NCI-H128 (cell line): ENCODE results near the gene COL21A1.

Source experiments
- DNase-seq: peaks from one replicate; lab custom pipeline; 2025; ENCODE audit not compliant: unreplicated experiment; lab: John Stamatoyannopoulos, UW

COL21A1 gene

DNA sequence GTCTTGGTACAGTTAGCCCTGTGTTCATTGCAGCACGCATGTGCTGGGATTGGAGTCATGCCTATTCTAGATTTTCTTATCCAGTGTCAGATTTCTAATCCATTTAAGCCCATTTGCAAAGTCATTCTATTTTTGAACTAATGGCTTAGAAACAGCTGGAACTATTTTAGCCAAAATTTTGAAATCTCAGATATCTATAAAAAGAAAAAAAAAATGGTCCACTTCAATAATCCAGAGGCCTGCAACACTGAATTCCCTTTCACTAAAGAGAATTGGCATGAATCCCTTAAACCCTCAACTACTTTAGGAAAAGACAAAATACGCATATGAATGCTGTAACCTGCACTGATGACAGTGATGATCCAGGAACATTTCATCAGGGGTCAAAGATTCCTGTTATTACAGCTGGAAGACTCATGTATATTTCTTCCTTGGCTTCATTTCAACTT lies 1.5 kb downstream of the COL21A1 start:
- DNase-seq = no peak

DNA sequence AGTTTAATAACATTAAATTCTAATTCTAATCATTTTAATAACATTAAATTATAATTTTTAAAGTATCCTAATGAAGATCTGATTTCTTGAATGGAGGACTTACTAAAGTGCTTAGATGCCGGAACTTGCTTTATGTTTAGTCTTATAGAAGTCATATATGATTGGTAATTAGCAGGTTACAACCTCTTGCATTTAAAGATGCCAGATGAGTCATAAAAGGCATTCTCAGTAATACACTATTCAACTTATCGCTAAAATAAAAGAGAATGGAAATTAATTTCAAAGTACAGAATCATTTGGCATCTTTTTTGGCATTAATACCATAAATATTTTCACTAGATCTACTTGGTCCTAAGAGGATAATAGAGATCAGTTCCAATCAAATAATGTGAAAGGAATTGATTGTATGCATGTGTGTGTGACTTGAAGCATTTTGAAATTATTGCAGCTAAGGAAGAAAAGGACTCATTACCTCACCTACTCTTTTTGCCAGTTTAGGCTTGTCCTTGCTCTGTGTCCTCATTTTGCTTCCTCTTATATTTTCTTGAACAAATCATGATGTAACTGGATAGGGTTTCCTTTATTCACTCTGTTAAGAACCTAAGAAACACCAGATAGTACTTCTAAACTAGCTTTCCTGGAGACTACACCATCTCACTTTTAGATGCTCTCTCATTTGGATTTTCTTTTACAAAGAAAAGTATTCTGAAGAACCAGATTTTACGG lies 2.7 kb downstream of the COL21A1 start:
- no peak for DNase-seq

DNA sequence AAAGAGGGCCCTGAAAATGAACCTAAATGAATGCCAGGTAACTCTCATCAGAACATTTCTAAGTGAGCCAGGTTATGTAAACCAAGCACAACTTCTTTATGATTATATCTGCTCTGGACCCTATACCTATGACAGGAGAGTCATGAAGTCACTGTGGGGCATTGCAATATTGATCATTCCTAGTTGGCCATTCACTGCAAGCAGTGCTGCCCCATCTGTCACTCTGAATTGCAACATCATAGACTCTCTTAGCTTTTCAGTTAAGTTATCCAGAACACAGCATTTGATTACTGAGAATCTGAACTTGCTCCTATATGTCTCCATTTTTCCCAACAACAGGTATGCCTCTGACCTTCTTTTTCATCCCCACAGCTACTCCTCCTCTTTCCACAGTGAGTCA lies 3.3 kb downstream of the COL21A1 start:
- no peak for DNase-seq

DNA sequence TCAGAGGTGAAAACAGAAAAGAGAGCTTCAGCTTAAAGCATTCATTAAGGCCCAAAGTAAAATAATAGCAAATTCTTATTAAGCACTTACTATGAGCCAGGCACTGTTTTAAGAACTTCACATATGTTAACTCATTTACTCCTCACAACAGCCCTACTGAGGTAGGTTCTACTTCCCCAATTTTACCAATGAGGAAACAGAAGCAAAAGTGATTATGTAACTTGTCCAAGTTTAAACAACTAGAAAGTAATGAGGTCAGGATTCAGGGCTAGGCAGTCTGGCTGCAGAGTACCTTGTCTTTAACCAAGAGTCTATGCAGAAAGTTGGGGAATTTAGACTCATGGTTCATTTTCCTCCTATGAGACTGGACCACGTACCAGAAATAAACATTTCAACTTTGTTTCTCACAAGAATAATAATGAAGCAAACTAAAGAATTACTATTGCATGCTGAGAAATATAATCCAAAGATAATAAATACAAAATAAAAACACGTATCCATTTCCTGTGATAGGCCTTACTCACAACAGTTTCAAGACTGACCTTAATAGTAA lies 3.8 kb downstream of the COL21A1 start:
- no peak for DNase-seq

DNA sequence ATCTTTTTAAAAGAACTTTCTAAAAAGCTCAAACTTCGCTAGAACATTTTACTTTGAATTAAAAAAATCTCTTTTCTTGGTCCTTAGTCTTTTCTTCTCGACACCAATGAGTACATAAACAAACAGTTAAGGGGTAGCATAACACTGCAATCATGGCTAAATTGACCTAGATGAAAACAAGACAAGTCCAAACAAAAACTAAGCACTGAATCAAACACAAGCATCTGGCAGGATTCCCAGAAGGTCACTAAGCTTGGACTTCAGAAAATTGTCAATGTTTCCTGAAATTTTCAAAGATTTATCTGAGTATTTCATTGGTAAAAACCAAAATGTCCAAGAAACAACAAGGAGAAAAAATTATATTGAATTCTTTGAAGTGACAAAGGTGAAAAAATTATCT lies 5.0 kb downstream of the COL21A1 start:
- no peak for DNase-seq

DNA sequence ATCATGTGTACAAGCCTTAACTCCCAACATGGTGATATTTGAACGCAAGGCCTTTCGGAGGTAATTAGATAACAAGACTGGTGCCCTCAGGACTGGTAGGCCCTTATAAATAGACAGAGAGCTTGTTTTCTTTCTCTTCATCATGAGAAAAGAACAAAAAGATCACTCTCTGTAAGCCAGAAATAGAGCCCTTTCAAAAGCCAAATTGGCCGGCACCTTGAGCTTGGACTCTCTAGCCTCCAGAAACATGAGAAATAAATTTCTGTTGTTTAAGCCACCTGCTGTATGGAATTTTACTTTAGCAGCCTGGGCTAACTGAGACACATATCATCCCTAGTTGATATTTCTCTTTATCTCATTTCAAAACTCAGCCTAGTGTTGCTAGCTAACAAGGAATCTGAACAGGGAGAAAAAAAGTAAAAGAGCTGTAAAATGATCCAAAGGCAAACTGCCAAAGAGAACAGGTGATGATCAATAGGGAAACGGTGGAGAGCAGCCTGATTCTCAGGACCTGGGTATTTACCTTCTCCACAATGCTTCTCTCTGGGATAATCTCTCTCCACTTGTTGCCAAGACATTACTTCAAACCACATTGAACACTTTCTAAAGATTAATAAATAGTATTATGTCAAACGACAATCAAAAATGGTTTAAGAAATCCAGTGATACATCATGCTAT lies 6.1 kb downstream of the COL21A1 start:
- DNase-seq = no peak

DNA sequence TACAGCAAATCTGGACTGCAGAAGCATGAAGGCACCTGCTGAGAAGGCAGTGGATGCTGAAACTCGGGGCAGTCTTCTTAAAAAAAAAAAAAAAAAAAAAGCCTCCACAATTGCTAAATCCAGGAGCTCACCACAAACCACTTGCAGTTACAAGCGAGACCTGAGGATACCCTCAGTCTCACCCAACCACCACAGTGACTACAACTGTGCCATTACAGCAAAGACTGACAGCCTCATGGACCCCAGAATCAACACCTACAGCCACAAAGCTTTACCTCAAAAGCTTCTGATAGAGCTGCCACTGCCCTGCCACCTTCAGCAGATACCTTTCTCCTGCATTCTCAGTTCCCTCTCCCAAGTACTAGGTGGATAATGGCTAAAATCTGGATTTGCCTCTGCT lies 9.0 kb downstream of the COL21A1 start:
- DNase-seq = no peak

DNA sequence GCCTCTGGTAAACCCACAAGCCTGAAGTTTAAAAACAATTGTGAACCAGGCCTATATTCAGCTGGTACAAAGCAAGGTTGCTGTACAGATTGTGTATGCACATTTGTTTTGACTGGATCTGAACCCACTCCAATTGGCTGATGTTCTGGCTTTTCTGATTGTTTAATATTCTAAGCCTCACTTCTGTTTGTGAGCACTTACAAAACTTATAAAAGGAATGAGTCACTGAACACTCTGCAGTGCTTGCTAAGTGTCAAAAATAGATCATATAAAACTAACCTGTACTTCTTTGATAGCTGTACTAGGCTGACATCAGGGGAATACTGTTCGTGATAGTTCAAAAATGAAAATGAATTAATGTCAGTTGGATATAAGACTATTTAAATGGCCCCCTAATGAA lies 12.1 kb downstream of the COL21A1 start:
- DNase-seq = no peak

DNA sequence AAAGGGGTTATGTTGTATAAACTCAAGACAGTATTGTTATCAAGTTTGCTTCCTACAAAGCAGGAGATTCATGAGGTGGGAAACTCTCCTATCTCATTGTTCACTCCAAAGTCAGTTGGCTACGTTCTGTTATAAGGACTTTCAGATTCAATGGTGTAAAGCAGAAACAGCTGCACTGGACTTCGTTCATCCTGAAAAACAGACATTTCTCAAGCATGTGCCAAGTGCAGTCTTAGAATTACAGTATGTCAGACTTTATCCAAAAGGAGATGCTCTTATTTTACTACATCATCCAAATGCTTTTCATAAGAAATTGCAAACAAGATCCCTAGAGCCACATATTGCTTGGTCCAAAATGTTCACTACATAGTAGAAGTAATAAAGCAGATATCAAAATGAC lies 14.9 kb downstream of the COL21A1 start:
- no peak for DNase-seq

DNA sequence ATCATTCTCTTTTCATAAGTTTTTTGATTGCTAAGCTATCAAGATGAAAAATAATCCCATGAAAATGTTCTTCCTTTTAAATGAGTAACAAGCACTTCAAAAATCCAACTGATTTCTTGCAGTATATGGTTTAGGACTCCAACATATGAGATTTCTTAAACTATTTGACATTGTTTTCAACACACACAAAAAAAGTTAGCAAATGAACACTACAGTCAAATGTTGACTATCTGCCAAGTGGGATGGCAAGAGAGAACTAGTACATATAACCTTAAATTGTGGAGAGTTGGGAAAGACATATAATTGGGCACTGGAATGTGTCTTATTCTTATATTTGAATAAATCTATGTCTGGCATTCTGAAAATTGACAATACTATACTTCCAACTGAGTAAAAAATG lies 15.6 kb downstream of the COL21A1 start:
- DNase-seq = no peak

DNA sequence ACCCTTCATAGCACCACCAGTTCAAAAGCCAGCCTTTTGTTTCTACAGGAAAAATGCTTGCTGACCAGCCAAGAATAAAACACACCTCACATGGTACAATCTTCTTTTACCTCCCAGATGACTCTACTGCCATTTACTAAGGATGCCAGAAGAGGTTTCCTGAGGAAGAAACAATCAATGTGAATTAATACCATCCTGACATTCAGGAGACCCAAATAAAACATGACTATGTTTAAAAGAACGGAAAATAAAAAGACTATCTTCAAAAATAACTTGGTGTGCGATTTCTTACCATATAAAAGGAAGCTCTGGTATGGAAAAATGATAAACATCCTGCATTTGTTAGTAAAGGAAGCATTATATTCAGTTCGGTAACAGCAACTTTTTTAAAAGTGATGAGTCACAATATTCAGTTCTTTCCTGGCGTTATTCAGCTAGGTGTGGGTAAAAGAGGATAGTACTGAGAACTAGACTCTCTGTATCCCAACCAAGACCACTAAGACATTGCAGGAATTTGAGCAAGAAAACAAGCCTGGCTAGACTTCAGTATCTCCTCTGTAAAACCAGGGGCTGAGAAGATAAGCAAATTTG lies 16.3 kb downstream of the COL21A1 start:
- no peak for DNase-seq

DNA sequence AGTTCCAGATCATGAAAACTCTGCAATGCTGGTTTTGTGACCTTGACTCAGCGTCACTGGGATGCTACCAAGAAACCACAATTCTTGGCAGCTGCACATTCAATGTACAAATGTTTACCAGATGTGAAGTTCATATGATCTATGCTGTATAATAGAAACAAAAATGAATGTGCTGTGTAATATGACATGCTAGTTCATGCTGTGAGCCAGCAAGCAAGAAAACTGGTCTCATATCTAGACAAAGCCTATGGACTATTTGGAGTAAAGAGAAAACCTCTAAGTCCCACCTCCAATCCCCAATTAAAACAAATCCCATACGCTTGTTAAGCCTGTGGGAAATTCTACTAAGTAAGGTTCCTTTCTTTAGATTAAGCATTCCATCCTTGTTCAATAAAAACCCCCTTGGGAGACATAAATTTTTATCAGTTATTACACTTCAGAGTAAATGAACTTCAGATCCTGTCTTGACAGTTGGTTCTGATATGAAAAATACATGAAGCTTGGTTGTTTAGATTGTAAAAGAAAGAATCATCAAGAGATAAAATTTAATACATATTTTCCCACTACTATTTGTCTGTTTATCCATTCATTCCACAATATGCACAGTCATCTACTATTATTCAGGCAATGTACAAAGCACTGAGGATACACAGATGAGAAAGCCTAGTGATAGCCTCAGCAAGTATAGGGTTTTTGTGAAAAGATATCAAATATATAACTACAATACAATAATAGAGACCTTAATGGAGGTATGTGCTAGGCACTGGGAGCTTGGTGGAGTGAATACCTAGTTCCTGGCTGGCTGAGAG lies 20.1 kb downstream of the COL21A1 start:
- DNase-seq = no peak

DNA sequence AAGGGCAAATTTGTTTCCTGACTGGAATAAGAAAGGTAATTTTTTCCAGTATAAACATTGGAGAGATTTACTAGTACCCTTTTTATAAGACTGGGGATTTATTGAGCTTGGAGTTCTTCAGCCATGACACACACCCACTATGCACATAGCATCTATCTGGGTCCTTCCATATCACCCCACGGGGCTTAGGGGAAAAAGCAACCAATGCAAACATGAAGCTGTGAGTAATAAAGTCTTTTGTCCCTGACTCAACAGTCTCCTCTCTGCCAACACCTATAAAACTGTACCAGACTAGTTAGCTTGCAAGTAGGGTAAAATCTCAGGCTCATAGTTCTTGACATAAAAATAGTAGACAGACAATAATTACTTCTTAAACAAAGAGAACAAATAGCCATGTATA lies 23.4 kb downstream of the COL21A1 start:
- DNase-seq = no peak

DNA sequence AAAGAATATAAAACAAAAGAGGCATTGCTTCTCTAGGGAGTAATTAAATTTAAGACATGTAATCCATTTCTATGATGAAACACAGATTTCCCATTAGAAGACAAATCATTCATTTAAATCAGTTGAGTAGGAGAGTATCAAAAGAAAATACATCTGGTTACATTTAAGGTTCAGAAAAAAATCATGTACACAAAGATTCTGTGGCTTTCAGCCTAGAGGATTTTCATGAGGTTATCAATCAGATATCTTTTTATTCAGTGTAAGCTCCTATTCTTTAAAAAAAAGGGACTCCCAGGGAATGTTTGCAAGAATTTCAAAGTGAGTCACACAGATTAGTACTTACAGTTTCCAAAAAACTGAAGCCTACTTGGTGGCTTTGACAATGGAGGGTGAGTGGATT lies 24.9 kb downstream of the COL21A1 start:
- no peak for DNase-seq

DNA sequence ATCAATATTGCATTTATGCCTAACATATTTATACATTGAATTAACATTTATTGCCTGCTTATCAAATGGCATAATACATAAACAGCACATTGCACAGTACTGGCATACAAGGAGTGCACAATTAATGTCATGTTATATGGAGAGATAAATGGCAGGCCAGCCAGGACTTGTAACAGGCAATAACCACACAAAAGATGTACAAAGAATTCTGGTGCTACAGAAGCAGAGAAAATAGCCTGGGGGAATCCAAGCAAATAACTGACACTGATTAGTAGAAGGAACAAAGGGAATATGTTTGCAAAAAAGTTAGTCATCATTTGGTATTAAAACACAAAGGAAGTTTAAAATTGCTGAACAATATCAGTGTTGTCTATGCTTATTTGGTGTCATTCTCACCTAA lies 27.3 kb downstream of the COL21A1 start:
- DNase-seq = no peak

DNA sequence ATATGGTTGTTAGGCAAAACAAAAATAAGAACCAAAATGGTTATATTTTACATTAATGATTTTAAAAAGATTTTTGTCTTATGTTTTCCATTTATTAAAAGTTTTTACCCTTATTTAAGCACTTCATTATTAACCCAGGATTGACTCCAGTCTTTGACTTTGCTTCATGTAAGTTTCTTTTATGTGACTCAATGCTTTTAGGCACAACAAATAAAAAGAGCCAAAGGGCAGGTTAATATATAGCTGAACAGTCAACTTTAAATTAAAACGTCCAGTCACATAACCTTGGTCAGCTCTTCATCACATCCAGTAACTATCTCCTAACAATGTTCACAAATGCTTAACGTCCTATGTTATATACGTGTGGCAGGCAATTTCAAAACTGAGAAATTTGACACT lies 32.7 kb downstream of the COL21A1 start:
- DNase-seq = no peak

DNA sequence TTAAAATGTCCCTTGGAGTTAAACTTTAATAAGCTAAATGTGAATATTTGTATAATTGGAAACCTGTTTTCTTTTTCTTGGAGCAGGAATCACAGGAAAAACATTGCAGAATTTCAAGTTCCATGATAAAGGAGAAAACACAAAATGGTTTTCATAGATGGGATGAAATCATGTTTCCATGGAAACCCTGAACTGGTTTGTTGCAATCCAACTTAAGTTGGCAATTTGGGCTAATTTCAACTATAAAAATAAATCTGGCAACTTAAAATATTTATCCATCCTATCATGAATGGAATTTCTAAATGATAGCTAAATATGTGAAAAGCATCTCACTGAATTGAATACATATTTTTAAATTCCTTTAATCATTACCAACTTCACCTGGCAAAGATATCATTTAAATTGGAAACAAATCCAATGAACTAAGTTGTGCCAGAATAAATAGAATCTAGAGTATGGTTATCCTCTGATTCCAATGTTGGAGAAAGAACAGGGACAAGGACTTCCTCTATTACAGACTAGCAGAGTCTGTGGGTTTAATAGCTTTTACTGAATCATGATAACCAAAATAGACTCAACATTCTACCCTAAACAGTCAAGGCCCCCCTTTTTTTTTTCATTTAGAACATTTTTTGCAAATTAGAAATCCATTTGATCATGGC lies 33.2 kb downstream of the COL21A1 start:
- no peak for DNase-seq

DNA sequence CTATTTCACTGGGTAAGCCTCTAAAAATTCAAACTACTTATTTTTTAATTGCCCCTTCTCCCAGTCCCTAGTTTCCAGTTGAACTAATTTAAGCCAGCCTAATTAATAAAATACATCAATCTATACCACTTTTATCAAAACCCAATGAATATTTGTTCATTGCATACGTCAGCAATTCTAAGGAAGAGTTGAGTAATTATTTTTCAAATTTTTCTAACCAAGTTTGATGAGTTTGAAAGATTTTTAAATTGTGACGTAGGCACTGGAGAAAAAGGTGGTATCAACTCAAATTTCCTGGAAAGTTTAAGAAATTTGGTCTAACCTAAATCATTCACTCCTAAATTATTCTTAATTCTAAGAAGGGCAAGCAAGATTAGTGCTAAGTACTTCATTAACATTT lies 35.7 kb downstream of the COL21A1 start:
- DNase-seq = no peak

DNA sequence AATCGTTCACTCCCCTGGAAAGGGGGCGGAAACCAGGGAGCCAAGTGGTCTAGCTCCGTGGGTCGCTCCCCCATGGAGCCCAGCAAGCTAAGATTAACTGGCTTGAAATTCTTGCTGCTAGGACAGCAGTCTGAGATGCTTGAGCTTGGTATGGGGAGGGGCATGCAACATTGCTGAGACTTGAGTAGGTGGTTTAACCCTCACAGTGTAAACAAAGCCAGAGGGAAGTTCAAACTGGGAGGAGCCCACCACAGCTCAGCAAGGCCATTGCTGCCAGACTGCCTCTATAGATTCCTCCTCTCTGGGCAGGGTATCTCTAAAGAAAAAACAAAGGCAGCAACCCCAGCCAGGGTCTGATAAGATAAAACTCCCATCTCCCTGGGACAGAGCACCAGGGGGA lies 43.2 kb downstream of the COL21A1 start:
- no peak for DNase-seq

DNA sequence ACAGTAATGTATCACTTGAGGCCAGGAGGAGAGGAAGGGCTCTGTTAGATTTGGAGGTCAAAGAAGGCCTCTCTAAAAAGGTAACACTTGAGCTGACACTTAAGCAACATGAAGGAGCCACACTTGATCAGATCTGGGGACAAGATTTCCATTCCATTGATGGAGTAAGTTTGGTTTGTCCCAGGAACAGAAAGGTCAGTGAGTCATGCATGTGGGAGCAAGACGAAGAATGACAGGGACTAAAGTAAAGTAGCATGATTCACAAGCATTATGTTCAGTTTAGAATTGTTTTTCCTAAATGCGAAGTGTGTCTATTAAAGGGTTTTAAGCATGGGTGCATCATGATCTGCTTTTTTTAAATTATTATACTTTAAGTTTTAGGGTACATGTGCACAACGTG lies 47.4 kb downstream of the COL21A1 start:
- DNase-seq = no peak

DNA sequence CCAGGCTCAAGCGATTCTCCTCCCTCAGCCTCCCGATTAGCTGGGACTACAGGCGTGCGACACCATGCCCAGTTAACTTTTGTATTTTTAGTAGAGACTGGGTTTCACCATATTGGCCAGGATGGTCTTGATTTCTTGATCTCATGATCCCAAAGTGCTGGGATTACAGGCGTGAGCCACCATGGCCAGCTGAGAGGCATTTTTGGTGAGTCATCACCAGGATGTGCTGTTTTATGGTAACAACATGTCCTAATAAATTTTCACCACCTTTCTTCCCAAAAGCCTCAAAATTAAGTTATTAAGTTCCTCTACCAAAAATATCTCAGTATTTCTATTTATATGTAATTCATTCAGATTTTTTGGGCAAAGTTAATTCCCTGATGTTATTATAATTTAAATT lies 53.5 kb downstream of the COL21A1 start:
- DNase-seq = no peak
